ENCODE results near the gene PLB1.

GRCh38 chr2:28604284-28604843 is 108.5 kb downstream of the PLB1 start:
- TF ChIP-seq CTCF (IDR thresholded peaks at IDR 0.05): no peak
- TF ChIP-seq MAFK (IDR thresholded peaks at IDR 0.05; ENCODE audit: partially characterized antibody): no peak
- TF ChIP-seq ZFP36 (IDR thresholded peaks at IDR 0.05; ENCODE audit: borderline replicate concordance, partially characterized antibody): no peak
- no peak for TF ChIP-seq NFE2L2 (conservative IDR thresholded peaks at IDR 0.05; ENCODE audit: low read length)
- no peak for TF ChIP-seq POLR2AphosphoS2 (conservative IDR thresholded peaks at IDR 0.05; ENCODE audit: low read length)
- no peak for TF ChIP-seq POLR2A (IDR thresholded peaks at IDR 0.05; ENCODE audit: low read length)
- no peak for TF ChIP-seq CHD2 (IDR thresholded peaks at IDR 0.05; ENCODE audit: low read length, partially characterized antibody)
- no peak for TF ChIP-seq ZC3H11A (IDR thresholded peaks at IDR 0.05)
- no peak for TF ChIP-seq REST (IDR thresholded peaks at IDR 0.05)
- TF ChIP-seq FOSB (CRISPR knock-in tag; IDR thresholded peaks at IDR 0.05): no peak
- TF ChIP-seq EP300 (IDR thresholded peaks at IDR 0.05): no peak
- TF ChIP-seq USF2 (IDR thresholded peaks at IDR 0.05): no peak
- TF ChIP-seq SMC3 (IDR thresholded peaks at IDR 0.05): no peak

Measured in A549 (cell line).